Measurements from ENCODE around the gene RUVBL1. TPM values are rescaled to one million over a fixed set of nuclear protein-coding genes. Genes with fewer than 3 reads are reported as not detected.
A peak's percentile ranks its signal among the peaks of the same experiment; 100 is the strongest.
"Not testable (repeated sequence)": the region's sequence is repeated elsewhere in the genome, so short reads cannot be mapped to it uniquely, and the experiment has no call there.

RUVBL1 gene
- 207 and 236 TPM in 2 replicates for total RNA-seq (2014; rRNA removed; shearing (Covaris generic); ENCODE audit: low replicate concordance)

GRCh38 chr3:128123538-128124368 lies at the start of gene RUVBL1:
RUVBL1 (minus strand) TSS chr3:128123812; CDS start chr3:128123724, 88 bp downstream.
- peaks cover 17% of the 10 kb centered on the region for H3K36me3 ChIP-seq
- DNase-seq, result peak; percentile 100
- H3K4me3 ChIP-seq, result peak within 1 kb of the TSS; percentile 95
- H3K27me3 ChIP-seq, result no peaks in the 10 kb centered on the region
- no peaks in the 10 kb centered on the region for H3K9me3 ChIP-seq

GRCh38 chr3:128173200-128173599 lies 49.6 kb upstream of the RUVBL1 start:
- Histone ChIP-seq H3K9me3 (no peaks in the 10 kb centered on the region), H3K4me3 (no peak overlapping the region)
- no peak for DNase-seq

GRCh38 chr3:128170866-128171516 lies 47.4 kb upstream of the RUVBL1 start:
- H3K27me3 ChIP-seq, result no peaks in the 10 kb centered on the region
- peak; percentile 73 for DNase-seq
- no peaks in the 10 kb centered on the region for H3K36me3 ChIP-seq
- no peak overlapping the region for H3K4me3 ChIP-seq
- H3K9me3 ChIP-seq, result no peaks in the 10 kb centered on the region

More at GRCh38 chr3:128173200-128173599, 49.6 kb upstream of the RUVBL1 start:
- no peaks in the 10 kb centered on the region for H3K36me3 ChIP-seq
- H3K27me3 ChIP-seq, result no peaks in the 10 kb centered on the region

GRCh38 chr3:128168836-128169235 lies 45.2 kb upstream of the RUVBL1 start:
- no peaks in the 10 kb centered on the region for H3K9me3 ChIP-seq
- no peaks in the 10 kb centered on the region for H3K27me3 ChIP-seq
- H3K36me3 ChIP-seq, result no peaks in the 10 kb centered on the region
- no peak for DNase-seq
- no peak overlapping the region for H3K4me3 ChIP-seq

- no peak overlapping the region for H3K4me3 ChIP-seq
- no peaks in the 10 kb centered on the region for H3K9me3 ChIP-seq
- no peaks in the 10 kb centered on the region for H3K27me3 ChIP-seq
- no peaks in the 10 kb centered on the region for H3K36me3 ChIP-seq
- no peak for DNase-seq
These were observed 44.5 kb upstream of the RUVBL1 start for GRCh38 chr3:128167973-128168674.

GRCh38 chr3:128167646-128167972 lies 44.0 kb upstream of the RUVBL1 start:
- H3K4me3 ChIP-seq, result no peak overlapping the region
- no peaks in the 10 kb centered on the region for H3K9me3 ChIP-seq
- H3K36me3 ChIP-seq, result no peaks in the 10 kb centered on the region
- no peaks in the 10 kb centered on the region for H3K27me3 ChIP-seq
- no peak for DNase-seq

GRCh38 chr3:128166971-128167453 lies 43.4 kb upstream of the RUVBL1 start:
- Histone ChIP-seq H3K27me3 (no peaks in the 10 kb centered on the region), H3K9me3 (no peaks in the 10 kb centered on the region), H3K4me3 (no peak overlapping the region), H3K36me3 (no peaks in the 10 kb centered on the region; the same call in 1 of the 2 replicates)
- DNase-seq, result no peak

GRCh38 chr3:128163432-128163831 lies 39.8 kb upstream of the RUVBL1 start:
- no peak overlapping the region for H3K4me3 ChIP-seq
- no peaks in the 10 kb centered on the region for H3K9me3 ChIP-seq
- H3K27me3 ChIP-seq, result no peaks in the 10 kb centered on the region
- H3K36me3 ChIP-seq, result no peaks in the 10 kb centered on the region; the same call in none of the 2 replicates
- DNase-seq, result no peak

GRCh38 chr3:128160661-128161060 lies 37.0 kb upstream of the RUVBL1 start:
- no peak for DNase-seq
- Histone ChIP-seq H3K36me3 (peaks cover 28% of the 10 kb centered on the region), H3K27me3 (no peaks in the 10 kb centered on the region), H3K9me3 (peaks cover 15% of the 10 kb centered on the region), H3K4me3 (no peak overlapping the region)

GRCh38 chr3:128155616-128156360 lies 32.2 kb upstream of the RUVBL1 start:
- H3K36me3 ChIP-seq, result peaks cover 31% of the 10 kb centered on the region

GRCh38 chr3:128154354-128154753 lies 30.7 kb upstream of the RUVBL1 start:
- Histone ChIP-seq H3K4me3 (peak overlapping the region; percentile 96), H3K9me3 (peaks cover 15% of the 10 kb centered on the region), H3K36me3 (peaks cover 31% of the 10 kb centered on the region)
- H3K27me3 ChIP-seq, DNase-seq: not testable (repeated sequence)

More at GRCh38 chr3:128155616-128156360, 32.2 kb upstream of the RUVBL1 start:
- Histone ChIP-seq H3K4me3 (no peak overlapping the region), H3K9me3 (peaks cover 15% of the 10 kb centered on the region), H3K27me3 (no peaks in the 10 kb centered on the region)
- no peak for DNase-seq

- H3K4me3 ChIP-seq, result peak within 1 kb of the TSS; percentile 96
- no peaks in the 10 kb centered on the region for H3K27me3 ChIP-seq
- peaks cover 15% of the 10 kb centered on the region for H3K9me3 ChIP-seq
- peak; percentile 86 for DNase-seq
- H3K36me3 ChIP-seq, result peaks cover 31% of the 10 kb centered on the region
These were observed 29.8 kb upstream of the RUVBL1 start, which contains the start of gene EEFSEC for GRCh38 chr3:128153156-128154041. EEFSEC (plus strand) TSS chr3:128153481; CDS start chr3:128153508, 27 bp downstream.

- DNase-seq, result no peak
- Histone ChIP-seq H3K27me3 (no peaks in the 10 kb centered on the region), H3K4me3 (peak overlapping the region; percentile 96)
These were observed 29.0 kb upstream of the RUVBL1 start for GRCh38 chr3:128152419-128153155.

GRCh38 chr3:128151758-128152274 lies 28.2 kb upstream of the RUVBL1 start:
- peaks cover 5% of the 10 kb centered on the region for H3K9me3 ChIP-seq
- H3K36me3 ChIP-seq, result peaks cover 15% of the 10 kb centered on the region
- no peaks in the 10 kb centered on the region for H3K27me3 ChIP-seq
- H3K4me3 ChIP-seq, result no peak overlapping the region
- DNase-seq, result no peak

More at GRCh38 chr3:128152419-128153155, 29.0 kb upstream of the RUVBL1 start:
- peaks cover 12% of the 10 kb centered on the region for H3K9me3 ChIP-seq
- peaks cover 22% of the 10 kb centered on the region for H3K36me3 ChIP-seq
